ENCODE data around the gene FLT4. TPM values are rescaled to one million over a fixed set of nuclear protein-coding genes. Genes with fewer than 3 reads are reported as not detected.

The FLT4 gene
- total and polyA plus RNA-seq, 4 donors, result 12.6 to 42.1 (median 25.3) TPM

DNA sequence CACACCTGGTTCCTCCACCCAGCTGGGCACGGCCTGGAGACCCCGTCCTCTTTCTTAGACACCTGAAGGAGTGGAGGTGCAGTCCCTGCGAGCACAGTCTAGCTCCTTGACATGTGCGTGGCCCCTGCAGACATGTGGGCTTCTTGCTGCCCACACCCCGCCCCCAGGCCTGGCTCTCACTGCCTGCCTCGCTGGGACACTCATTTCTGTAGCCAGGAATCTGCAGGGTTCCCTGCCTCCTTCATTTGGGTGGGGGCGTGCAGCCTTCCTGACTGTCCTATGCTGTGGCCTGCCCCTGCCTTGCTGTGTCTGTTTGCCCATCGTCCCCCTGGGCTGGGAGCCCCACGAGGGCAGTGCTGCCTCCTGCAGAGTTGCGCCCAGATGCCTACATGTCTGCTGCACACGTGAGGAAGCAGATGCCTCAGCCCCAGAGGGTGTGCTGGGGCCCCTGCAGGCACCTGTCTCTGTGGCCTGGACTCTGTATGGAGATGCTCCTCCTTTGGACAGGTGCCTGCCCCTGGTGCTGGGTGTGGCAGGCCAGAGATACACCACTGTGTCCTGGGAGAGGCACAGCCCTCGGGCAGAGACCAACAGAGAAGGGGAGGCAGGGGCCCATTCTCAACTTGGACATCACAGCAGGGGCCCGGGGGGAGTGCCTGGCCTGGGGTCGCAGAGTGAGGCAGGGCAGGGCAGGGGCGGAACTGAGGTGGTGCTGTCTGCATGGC is 22.6 kb downstream of the FLT4 start:
- Histone ChIP-seq H3K4me3 (no peak overlapping the region), H3K36me3 (ENCODE audit: control insufficient read depth in 4 of 4, insufficient read depth in 4 of 4, low read length in 4 of 4) (peaks cover 0 to 2% (median 0%) of the 10 kb centered on the region in 4 donors), H3K27me3 (ENCODE audit: control insufficient read depth in 3 of 3, insufficient read depth in 3 of 3, low read length in 2 of 3) (no peaks in the 10 kb centered on the region), H3K9ac (ENCODE audit: insufficient read depth in 1 of 2, low read length in 2 of 2) (no peak overlapping the region), H3K9me3 (ENCODE audit: control insufficient read depth in 4 of 4, insufficient read depth in 3 of 4, low read length in 3 of 4) (peaks cover 0 to 2% (median 0%) of the 10 kb centered on the region in 4 donors), H3K27ac (ENCODE audit: low read depth in 1 of 2, low read length in 1 of 2) (no peak overlapping the region), H3K4me1 (ENCODE audit: control insufficient read depth in 5 of 5, insufficient read depth in 5 of 5, low read length in 5 of 5) (peaks cover 0 to 20% (median 0%) of the 10 kb centered on the region in 5 donors)
- TF ChIP-seq CTCF (IDR thresholded peaks at IDR 0.05; ENCODE audit: control extremely low read depth, extremely low read depth), result no peak
- DNase-seq (no peak), ATAC-seq (ENCODE audit: insufficient read depth, low FRiP score) (no peak)
- 78 to 88% methylated on average over 15 of the region's 15 CpGs for WGBS, 2 donors

- no peak for ATAC-seq (ENCODE audit: insufficient read depth, low FRiP score)
- peaks cover 0 to 19% (median 0%) of the 10 kb centered on the region in 5 donors for H3K4me1 ChIP-seq (ENCODE audit: control insufficient read depth in 5 of 5, insufficient read depth in 5 of 5, low read length in 5 of 5)
- no peak for DNase-seq
Observed at GRCh38 chr5:180625791-180626660, 23.4 kb downstream of the FLT4 start.

GRCh38 chr5:180625125-180625790 is 24.1 kb downstream of the FLT4 start:
- Histone ChIP-seq H3K9ac (ENCODE audit: insufficient read depth in 1 of 2, low read length in 2 of 2) (no peak overlapping the region), H3K27ac (ENCODE audit: low read depth in 1 of 2, low read length in 1 of 2) (peak overlapping the region in 1 of 2 donors; percentile 5), H3K9me3 (ENCODE audit: control insufficient read depth in 4 of 4, insufficient read depth in 3 of 4, low read length in 3 of 4) (peaks cover 0 to 2% (median 0%) of the 10 kb centered on the region in 4 donors), H3K4me1 (ENCODE audit: control insufficient read depth in 5 of 5, insufficient read depth in 5 of 5, low read length in 5 of 5) (peaks cover 0 to 19% (median 0%) of the 10 kb centered on the region in 5 donors), H3K36me3 (ENCODE audit: control insufficient read depth in 4 of 4, insufficient read depth in 4 of 4, low read length in 4 of 4) (peaks cover 0 to 6% (median 0%) of the 10 kb centered on the region in 4 donors), H3K4me3 (no peak overlapping the region), H3K27me3 (ENCODE audit: control insufficient read depth in 3 of 3, insufficient read depth in 3 of 3, low read length in 2 of 3) (peaks cover 0 to 5% (median 0%) of the 10 kb centered on the region in 3 donors)
- 86% methylated on average over 10 of the region's 10 CpGs for WGBS, 2 donors
- ATAC-seq (ENCODE audit: insufficient read depth, low FRiP score), result no peak
- no peak for DNase-seq
- no peak for TF ChIP-seq CTCF (IDR thresholded peaks at IDR 0.05; ENCODE audit: control extremely low read depth, extremely low read depth)

More at GRCh38 chr5:180625791-180626660, 23.4 kb downstream of the FLT4 start:
- H3K27me3 ChIP-seq (ENCODE audit: control insufficient read depth in 3 of 3, insufficient read depth in 3 of 3, low read length in 2 of 3), result peaks cover 0 to 3% (median 0%) of the 10 kb centered on the region in 3 donors
- no peak overlapping the region for H3K27ac ChIP-seq (ENCODE audit: low read depth in 1 of 2, low read length in 1 of 2)
- TF ChIP-seq CTCF (IDR thresholded peaks at IDR 0.05; ENCODE audit: control extremely low read depth, extremely low read depth), result no peak
- no peak overlapping the region for H3K4me3 ChIP-seq
- peaks cover 0 to 2% (median 0%) of the 10 kb centered on the region in 4 donors for H3K9me3 ChIP-seq (ENCODE audit: control insufficient read depth in 4 of 4, insufficient read depth in 3 of 4, low read length in 3 of 4)
- 91% methylated on average over 25 of the region's 25 CpGs for WGBS, 2 donors
- no peak overlapping the region for H3K9ac ChIP-seq (ENCODE audit: insufficient read depth in 1 of 2, low read length in 2 of 2)
- H3K36me3 ChIP-seq (ENCODE audit: control insufficient read depth in 4 of 4, insufficient read depth in 4 of 4, low read length in 4 of 4), result peaks cover 0 to 6% (median 0%) of the 10 kb centered on the region in 4 donors
